ENCODE measurements around the gene DYNLT5.
A peak's percentile ranks its signal among the peaks of the same experiment; 100 is the strongest.
"Not testable (repeated sequence)": the region's sequence is repeated elsewhere in the genome, so short reads cannot be mapped to it uniquely, and the experiment has no call there.

Gene DYNLT5

GRCh38 chr1:66791621-66792610 lies 39.7 kb downstream of the DYNLT5 start:
- DNase-seq, result peak; percentile 23

DNA sequence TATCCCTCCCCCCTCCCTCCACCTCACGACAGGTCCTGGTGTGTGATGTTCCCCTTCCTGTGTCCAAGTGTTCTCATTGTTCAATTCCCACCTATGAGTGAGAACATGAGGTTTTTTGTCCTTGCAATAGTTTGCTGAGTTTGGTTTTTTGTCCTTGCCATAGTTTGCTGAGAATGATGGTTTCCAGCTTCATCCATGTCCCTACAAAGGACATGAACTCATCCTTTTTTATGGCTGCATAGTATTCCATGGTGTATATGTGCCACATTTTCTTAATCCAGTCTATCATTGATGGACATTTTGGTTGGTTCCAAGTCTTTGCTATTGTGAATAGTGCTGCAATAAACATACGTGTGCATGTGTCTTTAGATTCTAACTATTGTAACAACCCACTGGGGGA lies 43.6 kb downstream of the DYNLT5 start:
- DNase-seq, result not testable (repeated sequence)

GRCh38 chr1:66809245-66809644 lies 57.0 kb downstream of the DYNLT5 start:
- DNase-seq, result no peak

GRCh38 chr1:66809736-66810326 lies 57.6 kb downstream of the DYNLT5 start:
- DNase-seq, result no peak

DNA sequence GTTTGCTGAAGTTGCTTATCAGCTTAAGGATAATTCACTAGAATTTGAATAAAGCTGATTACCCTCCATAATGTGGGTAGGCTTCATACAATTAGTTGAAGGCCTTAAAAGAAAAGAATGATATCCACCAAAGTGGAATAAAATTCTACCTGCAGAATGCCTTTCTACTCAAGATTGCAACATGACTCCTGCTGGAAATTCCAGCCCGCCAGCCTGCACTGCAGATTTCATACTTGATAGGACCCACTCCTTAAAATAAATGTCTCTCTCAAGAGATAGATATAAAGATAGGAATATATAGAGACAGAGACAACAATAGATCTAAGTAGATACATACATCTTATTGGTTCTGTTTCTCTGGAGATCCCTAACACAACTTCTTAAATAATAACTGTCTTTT lies 72.5 kb downstream of the DYNLT5 start:
- DNase-seq, result no peak

Measured in hematopoietic multipotent progenitor cell treated with erythropoietin and hydrocortisone succinate and interleukin-3 and kit ligand, for 6 days (in vitro differentiated cells).